Measurements from ENCODE around the gene FAM222B. TPM values are rescaled to one million over a fixed set of nuclear protein-coding genes. Genes with fewer than 3 reads are reported as not detected.
A peak's percentile ranks its signal among the peaks of the same experiment; 100 is the strongest.

FAM222B gene
- total RNA-seq, 4 donors from 2014 or later, result 23.2 to 41.0 (median 32.9) TPM

- intact Hi-C loops (cut with DNase I; ENCODE audit: low total_unique reads) (loop anchor here (10.0 kb wide), 2 partner anchors 226 to 386 kb away; partner anchors contain the start of gene PHF12), in situ Hi-C loops (cut with MboI; ENCODE audit: low pct_ligation_motif_present in 1 of 4, low pct_unique_long_range_greater_than_20kb in 1 of 4, low sequenced_read_pairs in 3 of 4) (no loop called here)
- TF ChIP-seq EP300 (IDR thresholded peaks at IDR 0.05; ENCODE audit: low read depth) (no peak), CTCF (IDR thresholded peaks at IDR 0.05) (no peak), POLR2A (IDR thresholded peaks at IDR 0.05) (peak; percentile 77), POLR2AphosphoS5 (IDR thresholded peaks at IDR 0.05) (peak; percentile 82 to 91 (median 85))
- peak within 1 kb of the TSS; percentile 60 to 77 (median 64) for H3K4me3 ChIP-seq
- peaks cover 0 to 11% (median 1%) of the 10 kb centered on the region in 4 donors for H3K36me3 ChIP-seq
- H3K9me3 ChIP-seq, result no peaks in the 10 kb centered on the region
- 0% methylated on average over 4 to 63 of the region's 64 CpGs for WGBS, 2 donors (ENCODE audit: low coverage in 1 of 2)
- H3K4me1 ChIP-seq, result peaks cover 14 to 48% (median 38%) of the 10 kb centered on the region in 4 donors
- H3K27me3 ChIP-seq, result no peaks in the 10 kb centered on the region
- DNase-seq, result peak; percentile 99
- peak within 1 kb of the TSS; percentile 97 to 98 (median 97) for H3K27ac ChIP-seq
Measured at GRCh38 chr17:28728364-28729200, 114.0 kb downstream of the FAM222B start, which contains the start of gene NEK8. NEK8 (plus strand) TSS chr17:28728788; CDS start chr17:28728814, 26 bp downstream.

GRCh38 chr17:28726627-28727491, 115.7 kb downstream of the FAM222B start:
- Histone ChIP-seq H3K36me3 (peaks cover 0 to 25% (median 9%) of the 10 kb centered on the region in 4 donors), H3K4me3 (peak overlapping the region; percentile 60 to 77 (median 64)), H3K4me1 (peaks cover 21 to 66% (median 50%) of the 10 kb centered on the region in 4 donors), H3K9me3 (no peaks in the 10 kb centered on the region), H3K27me3 (no peaks in the 10 kb centered on the region), H3K27ac (peak overlapping the region; percentile 97 to 98 (median 97))
- in situ Hi-C loops (cut with MboI; ENCODE audit: low pct_ligation_motif_present in 1 of 4, low pct_unique_long_range_greater_than_20kb in 1 of 4, low sequenced_read_pairs in 3 of 4) (no loop called here), intact Hi-C loops (cut with DNase I; ENCODE audit: low total_unique reads) (loop anchor here (1.0 to 10.0 kb wide), 4 partner anchors 22 to 388 kb away; partner anchors contain the start of gene PHF12)
- TF ChIP-seq POLR2A (IDR thresholded peaks at IDR 0.05) (peak; percentile 50), EP300 (IDR thresholded peaks at IDR 0.05; ENCODE audit: low read depth) (no peak), POLR2AphosphoS5 (IDR thresholded peaks at IDR 0.05) (peak; percentile 38 to 61 (median 39)), CTCF (IDR thresholded peaks at IDR 0.05) (peak; percentile 99 to 100 (median 100))
- DNase-seq, result peak; percentile 96
- 0% methylated on average over 44 of the region's 57 CpGs; no CpG with 5 or more reads in 1 of the 2 donors for WGBS, 2 donors (ENCODE audit: low coverage in 1 of 2)

GRCh38 chr17:28726226-28726626, 116.4 kb downstream of the FAM222B start, which contains the start of gene TLCD1:
TLCD1 (minus strand) TSS chr17:28726233; CDS start chr17:28726097, 136 bp downstream.
- in situ Hi-C loops (cut with MboI; ENCODE audit: low pct_ligation_motif_present in 1 of 4, low pct_unique_long_range_greater_than_20kb in 1 of 4, low sequenced_read_pairs in 3 of 4) (no loop called here), intact Hi-C loops (cut with DNase I; ENCODE audit: low total_unique reads) (loop anchor here (1.0 to 10.0 kb wide), 4 partner anchors 23 to 389 kb away; partner anchors contain the start of gene PHF12)
- WGBS, 2 donors (ENCODE audit: low coverage in 1 of 2), result 0% methylated on average over 37 of the region's 49 CpGs; no CpG with 5 or more reads in 1 of the 2 donors
- Histone ChIP-seq H3K4me3 (peak within 1 kb of the TSS; percentile 60 to 77 (median 64)), H3K36me3 (peaks cover 0 to 25% (median 9%) of the 10 kb centered on the region in 4 donors), H3K9me3 (no peaks in the 10 kb centered on the region), H3K27ac (peak within 1 kb of the TSS; percentile 97 to 98 (median 97)), H3K4me1 (peaks cover 27 to 72% (median 56%) of the 10 kb centered on the region in 4 donors), H3K27me3 (no peaks in the 10 kb centered on the region)
- peak; percentile 79 for DNase-seq
- no peak for TF ChIP-seq POLR2A (IDR thresholded peaks at IDR 0.05)

GRCh38 chr17:28725660-28726225, 116.8 kb downstream of the FAM222B start:
- no peaks in the 10 kb centered on the region for H3K9me3 ChIP-seq
- DNase-seq, result peak; percentile 73
- 1% methylated on average over 35 of the region's 45 CpGs; no CpG with 5 or more reads in 1 of the 2 donors for WGBS, 2 donors (ENCODE audit: low coverage in 1 of 2)
- peaks cover 32 to 77% (median 61%) of the 10 kb centered on the region in 4 donors for H3K4me1 ChIP-seq
- TF ChIP-seq CTCF (IDR thresholded peaks at IDR 0.05) (no peak), POLR2AphosphoS5 (IDR thresholded peaks at IDR 0.05) (peak in 2 of 3 donors; percentile 54 to 57), POLR2A (IDR thresholded peaks at IDR 0.05) (peak; percentile 49)
- H3K36me3 ChIP-seq, result peaks cover 0 to 25% (median 9%) of the 10 kb centered on the region in 4 donors
- H3K27ac ChIP-seq, result peak overlapping the region; percentile 97 to 98 (median 97)
- intact Hi-C loops (cut with DNase I; ENCODE audit: low total_unique reads), result loop anchor here (1.0 to 10.0 kb wide), 4 partner anchors 23 to 389 kb away; partner anchors contain the start of gene PHF12
- peak overlapping the region; percentile 32 to 77 (median 64) for H3K4me3 ChIP-seq
- in situ Hi-C loops (cut with MboI; ENCODE audit: low pct_ligation_motif_present in 1 of 4, low pct_unique_long_range_greater_than_20kb in 1 of 4, low sequenced_read_pairs in 3 of 4), result no loop called here
- H3K27me3 ChIP-seq, result no peaks in the 10 kb centered on the region
